NAMALWA (cell line): ENCODE measurements around the gene NUDT14.
A peak's percentile ranks its signal among the peaks of the same experiment; 100 is the strongest.

Source experiments
- DNase-seq: peaks from one replicate; pipeline ENCODE4 v3.0.0-alpha.2; 2015; ENCODE audit warnings: low spot score

Gene NUDT14

DNA sequence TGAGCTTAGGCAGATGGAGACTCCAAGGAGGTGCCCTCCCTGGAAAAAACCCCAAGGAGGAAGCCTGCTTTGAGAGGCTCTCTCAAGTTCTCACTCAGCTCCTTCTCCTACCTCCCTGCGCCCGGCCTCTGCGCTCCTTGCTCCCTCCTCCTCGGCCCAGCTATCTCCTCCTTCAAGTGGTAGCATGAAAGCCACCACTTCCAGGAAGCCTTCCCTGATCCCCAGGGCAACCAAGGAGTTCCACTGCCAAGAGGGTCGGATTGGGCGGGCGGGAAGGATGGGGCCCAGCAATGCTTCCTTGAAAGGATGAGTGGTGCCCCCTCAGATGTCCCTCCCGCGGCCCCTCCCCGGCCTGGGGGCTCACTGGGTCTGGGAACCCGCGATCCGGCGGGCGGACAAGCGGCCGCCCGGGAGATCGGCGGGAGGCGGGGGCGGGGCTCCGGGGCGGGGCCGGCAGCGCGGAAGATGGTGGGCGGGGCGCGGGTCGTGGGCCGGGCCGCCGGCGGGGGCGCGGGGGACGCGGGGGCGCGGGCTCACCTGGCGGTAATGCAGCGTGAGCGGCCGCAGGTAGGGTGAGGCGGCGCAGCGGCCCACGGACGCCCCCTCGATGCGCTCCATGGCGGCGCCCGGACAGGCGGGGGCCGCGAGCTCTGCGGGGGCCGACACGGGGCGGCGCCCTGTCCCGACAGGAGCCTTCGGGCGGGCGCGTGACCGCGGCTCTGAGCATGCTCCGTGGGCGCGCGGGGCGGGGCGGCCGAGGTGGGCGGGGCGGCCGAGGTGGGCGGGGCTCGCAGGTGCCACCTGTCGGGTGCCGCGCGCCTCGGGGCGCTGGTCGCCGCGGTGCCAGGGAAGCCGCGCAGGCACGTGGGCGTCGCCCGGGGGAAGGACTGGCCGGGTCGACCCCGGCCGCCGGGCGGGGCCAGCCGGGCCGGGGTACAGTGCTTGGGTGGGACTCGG, at the start of gene NUDT14:
Gene NUDT14 (minus strand): TSS at position 721 of the 957 bp plus-strand sequence. CDS start 103 bp downstream, at position 618.
- DNase-seq = peak; percentile 70

GRCh38 chr14:105229099-105229655, 48.1 kb upstream of the NUDT14 start:
- DNase-seq = no peak

DNA sequence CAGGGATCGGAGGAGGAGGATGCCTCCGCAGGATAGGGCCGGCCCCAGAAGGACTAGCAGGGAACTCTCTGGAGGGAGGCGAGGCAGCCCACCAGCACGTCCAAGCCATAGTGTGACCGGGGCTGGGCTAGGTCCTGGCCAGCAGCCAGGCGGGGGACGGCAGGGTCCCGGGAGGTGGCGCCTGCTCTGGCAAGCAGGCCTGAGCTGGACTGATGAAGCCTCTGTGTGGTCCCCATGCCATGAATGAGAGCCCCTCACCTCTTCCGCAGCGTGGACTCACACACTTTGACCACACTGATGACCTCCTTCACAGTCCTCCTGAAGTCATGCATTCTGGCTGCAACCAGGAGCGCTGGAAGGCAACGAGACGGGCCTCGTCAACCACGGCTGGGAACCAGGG, 47.5 kb upstream of the NUDT14 start:
- DNase-seq = no peak

GRCh38 chr14:105227346-105227745, 46.2 kb upstream of the NUDT14 start:
- DNase-seq = no peak

- DNase-seq = no peak
These were observed 45.1 kb upstream of the NUDT14 start for GRCh38 chr14:105226198-105226597.

- no peak for DNase-seq
These were observed 43.9 kb upstream of the NUDT14 start for GRCh38 chr14:105224845-105225570.

DNA sequence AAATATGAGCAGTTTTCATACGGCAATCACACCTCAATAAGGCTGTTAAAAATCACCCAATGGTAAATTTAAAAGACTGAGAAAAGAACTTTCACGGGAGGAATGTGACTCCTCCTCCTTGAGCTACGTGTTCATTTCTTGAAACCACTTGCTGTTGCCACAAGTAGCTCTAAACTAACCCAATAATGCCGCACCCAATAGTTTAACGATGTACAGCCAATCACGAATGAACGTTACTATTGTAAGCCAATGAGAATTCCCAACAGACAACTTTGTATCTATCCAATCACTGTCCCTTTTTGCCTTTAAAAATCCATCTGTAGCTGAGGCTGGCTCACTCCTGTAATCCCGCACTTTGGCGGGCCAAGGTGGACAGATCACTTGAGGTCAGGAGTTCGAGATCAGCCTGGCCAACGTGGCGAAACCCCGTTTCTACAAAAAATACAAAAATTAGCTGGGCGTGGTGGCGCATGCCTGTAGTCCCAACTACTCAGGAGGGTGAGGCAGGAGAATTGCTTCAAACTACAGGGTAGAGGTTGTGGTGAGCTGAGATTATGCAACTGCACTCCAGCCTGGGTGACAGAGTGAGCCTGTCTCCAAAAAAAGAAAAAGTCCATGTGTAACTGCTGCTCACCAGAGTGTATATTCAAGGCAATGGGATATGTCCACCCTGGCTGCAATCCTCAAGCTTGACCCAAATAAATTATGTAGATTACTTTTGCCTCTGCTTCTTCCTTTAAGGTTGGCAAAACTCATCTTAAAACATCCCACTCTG, 42.8 kb upstream of the NUDT14 start:
- DNase-seq = no peak

- DNase-seq = no peak
These were observed 42.1 kb upstream of the NUDT14 start for GRCh38 chr14:105223260-105223659.

- DNase-seq = no peak
These were observed 40.6 kb upstream of the NUDT14 start for GRCh38 chr14:105221598-105222178.

GRCh38 chr14:105220699-105221597, 39.8 kb upstream of the NUDT14 start:
- no peak for DNase-seq

DNA sequence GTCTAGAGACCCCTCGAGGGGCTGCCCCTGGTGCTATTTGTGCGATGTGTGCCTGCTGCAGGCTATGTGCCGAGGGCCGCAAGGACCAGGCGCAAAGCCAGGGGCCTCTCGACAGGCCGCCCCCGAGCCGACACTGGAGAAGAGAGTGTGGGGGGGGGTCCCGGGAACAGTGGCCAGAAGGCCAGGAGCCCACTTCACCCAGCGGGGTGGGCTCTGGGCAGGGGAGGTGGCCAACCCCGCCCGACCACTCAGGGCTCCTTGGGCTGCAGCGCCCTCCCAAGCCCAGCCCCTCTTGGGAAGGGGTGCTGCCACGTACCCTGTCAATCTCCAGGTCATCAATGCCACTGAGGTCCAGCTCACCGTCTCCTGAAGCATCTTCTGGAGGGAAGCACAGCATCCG, 38.6 kb upstream of the NUDT14 start:
- no peak for DNase-seq

- no peak for DNase-seq
These were observed 38.0 kb upstream of the NUDT14 start for GRCh38 chr14:105219043-105219612.

DNA sequence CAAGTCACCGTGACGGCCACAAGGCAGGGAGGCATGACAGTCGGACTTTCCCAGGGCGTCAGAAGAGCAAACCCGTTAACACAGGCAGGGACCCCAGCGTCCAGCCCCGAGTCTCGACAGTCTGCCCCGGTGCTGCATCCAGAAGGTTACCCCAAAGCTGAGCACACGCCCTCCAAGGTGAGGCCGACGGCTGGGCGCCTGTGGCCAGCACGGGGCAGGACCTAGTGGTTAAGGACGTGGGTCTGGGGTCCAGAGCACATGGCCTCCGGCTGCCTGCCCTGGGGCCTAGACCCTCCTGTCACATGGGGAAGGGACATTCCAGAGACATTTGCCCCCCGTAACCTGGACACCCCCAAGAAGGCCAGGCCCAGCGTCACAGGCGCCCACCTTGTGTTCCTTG, 37.5 kb upstream of the NUDT14 start:
- no peak for DNase-seq

- no peak for DNase-seq
These were observed 36.7 kb upstream of the NUDT14 start for GRCh38 chr14:105217774-105218173.

DNA sequence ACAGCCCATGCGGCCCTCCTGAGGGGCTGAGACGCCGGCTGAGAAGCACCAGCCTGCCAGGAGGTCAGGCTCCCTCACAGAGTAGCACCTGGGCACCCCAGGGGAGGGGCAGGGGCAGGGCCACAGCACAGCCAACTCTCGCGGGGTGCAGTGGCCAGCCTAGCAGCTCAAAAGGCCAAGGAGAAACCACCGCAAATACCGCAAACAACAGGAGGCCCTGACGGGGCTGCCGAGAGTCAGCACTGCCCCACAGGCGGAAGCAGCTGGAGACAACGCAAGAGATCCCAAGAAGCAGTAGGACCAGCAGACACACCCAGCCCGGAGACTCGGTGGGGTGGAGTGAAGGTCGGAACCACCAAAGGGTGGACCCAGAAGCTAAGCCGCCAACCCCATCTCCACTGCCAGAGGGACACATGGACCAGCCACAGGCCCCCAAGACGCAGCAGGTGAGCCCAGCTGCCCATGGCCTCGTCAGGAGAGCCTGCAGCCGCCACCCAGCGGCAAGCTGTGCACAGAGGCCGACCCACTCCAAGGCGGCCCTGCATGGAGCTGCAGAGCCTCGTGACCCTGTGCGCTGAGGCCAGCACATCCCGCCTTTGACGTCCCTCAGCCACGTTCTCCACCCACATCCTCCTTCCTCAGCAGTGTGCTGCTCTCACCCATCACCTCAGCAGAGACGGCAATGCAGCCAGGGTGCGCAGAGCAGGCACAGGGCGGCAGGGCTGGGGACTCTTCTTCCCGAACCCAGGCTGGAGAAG, 35.6 kb upstream of the NUDT14 start:
- DNase-seq = no peak

- DNase-seq = no peak
These were observed 34.5 kb upstream of the NUDT14 start for GRCh38 chr14:105215602-105216001.

GRCh38 chr14:105214324-105214915, 33.3 kb upstream of the NUDT14 start:
- DNase-seq = no peak

GRCh38 chr14:105213361-105213760, 32.2 kb upstream of the NUDT14 start:
- no peak for DNase-seq
